ENCODE measurements around the gene TSPAN8.
"Not testable (repeated sequence)": the region's sequence is repeated elsewhere in the genome, so short reads cannot be mapped to it uniquely, and the experiment has no call there.

TSPAN8 gene

GRCh38 chr12:71157601-71158233 lies at the start of gene TSPAN8:
Gene TSPAN8, minus strand, starts transcription at chr12:71157999. Its CDS starts 321 bp downstream, at chr12:71157678.
- ATAC-seq = no peak
- no peak for DNase-seq

GRCh38 chr12:71201136-71201679 lies 43.4 kb upstream of the TSPAN8 start:
- ATAC-seq (no peak), DNase-seq (no peak)

GRCh38 chr12:71200706-71201105 lies 42.9 kb upstream of the TSPAN8 start:
- no peak for ATAC-seq

GRCh38 chr12:71197460-71197859 lies 39.7 kb upstream of the TSPAN8 start:
- DNase-seq (no peak), ATAC-seq (no peak)

More at GRCh38 chr12:71200706-71201105, 42.9 kb upstream of the TSPAN8 start:
- DNase-seq = no peak

- ATAC-seq (no peak), DNase-seq (no peak)
Observed at GRCh38 chr12:71195338-71195896, 37.6 kb upstream of the TSPAN8 start.

GRCh38 chr12:71194657-71195056 lies 36.9 kb upstream of the TSPAN8 start:
- ATAC-seq = no peak

GRCh38 chr12:71193041-71193440 lies 35.2 kb upstream of the TSPAN8 start:
- DNase-seq = no peak
- no peak for ATAC-seq

More at GRCh38 chr12:71194657-71195056, 36.9 kb upstream of the TSPAN8 start:
- no peak for DNase-seq

- DNase-seq (no peak), ATAC-seq (no peak)
Observed at GRCh38 chr12:71191509-71192196, 33.9 kb upstream of the TSPAN8 start.

GRCh38 chr12:71190822-71191221 lies 33.0 kb upstream of the TSPAN8 start:
- DNase-seq = no peak
- ATAC-seq = no peak

GRCh38 chr12:71187379-71187778 lies 29.6 kb upstream of the TSPAN8 start:
- no peak for ATAC-seq

GRCh38 chr12:71186571-71187288 lies 28.9 kb upstream of the TSPAN8 start:
- ATAC-seq (no peak), DNase-seq (no peak)

More at GRCh38 chr12:71187379-71187778, 29.6 kb upstream of the TSPAN8 start:
- no peak for DNase-seq

GRCh38 chr12:71183846-71184245 lies 26.0 kb upstream of the TSPAN8 start:
- DNase-seq (no peak), ATAC-seq (no peak)

- DNase-seq (no peak), ATAC-seq (peak; percentile 46)
Observed at GRCh38 chr12:71183018-71183417, 25.2 kb upstream of the TSPAN8 start.

GRCh38 chr12:71178162-71178561 lies 20.4 kb upstream of the TSPAN8 start:
- no peak for DNase-seq
- ATAC-seq = no peak

GRCh38 chr12:71174825-71175224 lies 17.0 kb upstream of the TSPAN8 start:
- DNase-seq (no peak), ATAC-seq (no peak)

- ATAC-seq = no peak
- no peak for DNase-seq
Observed at GRCh38 chr12:71174146-71174545, 16.3 kb upstream of the TSPAN8 start.

GRCh38 chr12:71170456-71170855 lies 12.7 kb upstream of the TSPAN8 start:
- no peak for DNase-seq

GRCh38 chr12:71169286-71169685 lies 11.5 kb upstream of the TSPAN8 start:
- ATAC-seq (no peak), DNase-seq (no peak)

More at GRCh38 chr12:71170456-71170855, 12.7 kb upstream of the TSPAN8 start:
- ATAC-seq = no peak

- DNase-seq (no peak), ATAC-seq (no peak)
Observed at GRCh38 chr12:71166862-71167496, 9.2 kb upstream of the TSPAN8 start.

- no peak for DNase-seq
- no peak for ATAC-seq
Observed at GRCh38 chr12:71166280-71166679, 8.5 kb upstream of the TSPAN8 start.

- ATAC-seq, DNase-seq: not testable (repeated sequence)
Observed at GRCh38 chr12:71165780-71166179, 8.0 kb upstream of the TSPAN8 start.

All from stimulated activated naive CD8-positive, alpha-beta T cell treated with anti-CD3 and anti-CD28 coated beads, Interleukin-15, Interleukin-2, amounts not matched to agents 100 U/mL and 50 U/mL, for 24 hours (primary cell).